GM19025 (cell line): Measurements from ENCODE around the gene OSBP2.

ENCODE experiments used
- ATAC-seq: cut with Tn5 transposase; IDR thresholded peaks from one replicate; pipeline ENCODE4 v1.9.1; 2021; ENCODE audit warnings: mild to moderate bottlenecking, low read depth, moderate library complexity; ENCODE audit not compliant: unreplicated experiment

Gene OSBP2

DNA sequence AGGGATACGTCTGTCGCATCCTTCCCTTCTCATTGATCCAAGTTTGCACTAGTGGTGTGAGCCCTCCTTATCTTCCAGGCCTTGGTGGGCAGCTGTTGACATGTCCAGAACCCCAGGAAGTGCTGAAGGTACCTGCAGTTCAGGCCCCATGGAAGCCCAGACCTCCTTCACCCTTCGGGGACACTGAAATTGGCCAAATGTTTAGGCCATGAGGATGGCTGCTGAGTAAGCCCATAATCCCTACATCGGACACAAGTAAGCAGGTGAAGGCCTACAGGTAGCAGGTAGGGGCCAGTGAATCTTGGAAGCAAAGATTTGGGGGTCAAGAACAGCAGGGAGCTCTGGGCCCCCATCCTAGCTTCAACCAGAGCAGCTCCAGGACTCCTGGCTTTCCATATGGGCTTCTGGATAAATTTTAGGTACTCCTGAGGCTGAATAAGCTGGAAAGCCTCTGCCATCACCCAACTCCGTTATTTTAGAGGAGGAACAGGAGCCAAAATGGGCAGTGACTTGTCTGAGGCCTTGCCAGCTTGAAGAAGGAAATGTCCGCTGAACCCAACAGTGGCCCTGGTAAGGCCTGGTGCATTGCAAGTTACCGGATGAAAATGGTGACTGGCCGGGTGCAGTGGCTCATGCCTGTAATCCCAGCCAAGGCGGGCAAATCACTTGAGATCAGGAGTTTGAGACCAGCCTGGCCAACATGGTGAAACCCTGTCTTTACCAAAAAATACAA is 228.7 kb downstream of the OSBP2 start:
- no peak for ATAC-seq

DNA sequence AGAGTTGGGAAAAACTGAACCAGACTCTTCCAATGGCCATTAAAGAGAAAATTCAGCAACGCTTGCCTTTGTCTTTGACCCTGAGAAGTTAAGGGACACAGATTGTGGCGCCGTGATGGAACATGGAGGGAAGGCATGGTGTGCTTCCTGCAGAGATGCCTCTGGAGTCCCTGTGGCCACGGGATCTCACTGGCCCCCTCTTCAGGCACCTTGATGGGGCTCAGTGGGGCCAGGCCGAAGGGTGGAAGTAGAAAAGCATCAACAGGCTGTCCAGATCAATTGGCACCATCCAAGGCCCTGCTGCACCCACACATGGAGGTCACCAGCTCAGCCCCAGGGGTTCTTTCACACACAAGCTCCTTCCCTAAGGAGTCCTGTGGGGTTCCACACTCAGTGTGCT is 231.0 kb downstream of the OSBP2 start:
- no peak for ATAC-seq

DNA sequence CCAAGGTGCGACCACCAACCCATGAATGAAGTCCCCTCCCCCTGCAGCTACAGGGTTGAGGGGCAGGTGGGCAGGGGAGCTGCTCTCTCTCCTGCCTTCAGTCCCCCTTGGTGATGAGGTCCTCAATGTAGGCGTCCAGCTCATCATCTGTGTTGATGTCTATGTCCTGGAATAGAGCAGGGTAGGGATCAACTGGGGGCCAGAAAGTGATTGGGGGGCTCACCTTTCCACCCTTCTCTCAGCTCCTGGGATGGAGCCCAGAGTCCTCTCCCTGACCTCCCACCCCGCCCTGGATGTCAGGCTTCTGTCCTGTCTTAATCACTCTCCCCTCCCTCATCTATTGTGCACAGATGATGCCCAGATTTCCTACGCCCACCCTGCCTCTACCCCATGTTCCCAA is 232.0 kb downstream of the OSBP2 start:
- ATAC-seq = no peak

DNA sequence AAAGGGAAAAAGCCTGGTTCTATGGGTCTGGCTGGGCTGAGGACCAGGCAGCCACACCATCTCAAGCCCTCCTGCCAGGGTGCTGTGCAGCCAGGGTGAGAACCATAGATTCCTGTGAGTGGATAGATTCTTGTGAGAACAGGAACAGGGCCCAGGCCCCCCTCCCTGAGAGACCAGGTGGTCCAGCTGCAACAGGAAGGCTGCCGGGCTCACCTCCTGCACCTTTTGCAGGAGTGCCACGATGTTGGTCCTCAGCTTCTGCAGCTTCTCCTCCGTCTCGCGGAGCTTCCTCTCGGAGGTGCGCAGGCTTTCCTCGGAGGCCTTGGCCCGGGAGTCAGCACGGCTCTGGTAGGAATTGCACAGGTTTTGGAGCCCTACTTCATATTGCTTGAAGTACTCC is 233.1 kb downstream of the OSBP2 start:
- ATAC-seq = no peak

DNA sequence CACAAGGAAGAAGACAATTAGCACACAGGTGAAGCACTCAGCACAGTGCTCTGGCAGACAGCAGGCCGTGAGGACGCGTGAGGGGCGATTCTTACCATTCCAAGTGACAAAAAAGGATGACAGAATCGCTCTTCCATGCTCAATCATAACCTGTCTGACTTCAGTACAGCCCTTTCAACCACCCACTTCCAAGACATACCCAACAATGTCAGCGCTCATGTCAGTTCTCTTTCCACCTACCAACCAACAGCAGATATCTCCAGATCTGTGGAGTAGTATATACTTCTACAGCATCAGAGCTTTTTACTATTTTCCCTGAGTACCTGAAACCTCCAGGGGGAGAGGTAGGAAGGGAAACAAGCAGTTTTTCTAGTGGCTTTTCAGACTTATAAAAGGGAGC is 233.7 kb downstream of the OSBP2 start:
- ATAC-seq = no peak

DNA sequence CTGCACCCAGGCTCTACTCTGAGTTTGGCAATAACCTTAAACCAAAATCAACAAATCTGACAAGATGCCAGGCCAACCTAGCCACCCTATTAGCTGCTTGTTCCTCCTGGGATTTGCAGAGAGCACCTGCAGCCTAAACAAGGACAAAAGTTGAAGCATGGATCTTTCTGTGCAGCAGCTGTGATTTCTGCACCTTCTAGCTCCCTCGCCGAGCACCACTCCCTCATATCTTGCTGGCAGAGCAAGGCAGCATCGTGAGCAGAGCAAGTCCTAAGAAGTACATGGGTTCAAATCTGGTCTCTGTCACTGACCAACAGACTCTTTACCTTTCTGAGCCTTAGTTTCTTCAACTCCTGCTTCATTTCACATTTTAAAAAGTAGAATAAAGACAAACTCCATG is 235.6 kb downstream of the OSBP2 start:
- no peak for ATAC-seq

DNA sequence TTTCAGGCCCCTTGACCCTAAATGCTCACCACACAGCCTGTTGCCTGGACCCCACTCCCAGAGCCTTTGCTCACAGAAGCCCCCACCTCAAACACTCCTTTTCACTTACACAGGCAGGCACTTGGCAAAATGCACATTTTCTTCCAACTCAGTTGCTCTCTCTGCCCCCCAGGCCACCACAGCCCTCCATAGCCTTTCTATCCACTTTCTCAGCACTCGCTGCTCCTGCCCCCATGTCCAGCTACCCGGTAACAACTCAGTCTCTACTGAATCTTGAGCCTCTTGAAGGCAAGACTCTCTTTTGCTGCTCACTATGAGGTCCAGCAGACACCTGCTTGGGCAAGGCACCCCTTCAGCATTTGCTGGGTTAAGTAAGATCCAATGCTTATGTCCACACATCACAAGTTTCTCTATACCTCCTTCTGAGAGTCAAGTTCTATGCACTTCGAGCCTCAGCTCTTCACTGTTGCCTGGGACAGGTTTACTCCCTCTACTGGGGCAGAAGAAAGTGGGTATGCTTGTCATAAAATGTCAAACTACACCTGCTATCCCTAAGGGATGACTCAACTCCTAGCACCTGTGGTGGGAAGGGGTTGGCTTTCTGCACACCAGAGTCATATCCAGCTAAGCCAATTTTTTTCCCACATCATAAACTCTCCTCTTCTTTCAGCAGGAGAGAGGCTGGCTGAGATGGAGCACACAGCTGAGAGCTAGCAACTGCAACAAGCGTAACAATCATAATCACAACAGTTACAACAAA is 237.0 kb downstream of the OSBP2 start:
- ATAC-seq = no peak

DNA sequence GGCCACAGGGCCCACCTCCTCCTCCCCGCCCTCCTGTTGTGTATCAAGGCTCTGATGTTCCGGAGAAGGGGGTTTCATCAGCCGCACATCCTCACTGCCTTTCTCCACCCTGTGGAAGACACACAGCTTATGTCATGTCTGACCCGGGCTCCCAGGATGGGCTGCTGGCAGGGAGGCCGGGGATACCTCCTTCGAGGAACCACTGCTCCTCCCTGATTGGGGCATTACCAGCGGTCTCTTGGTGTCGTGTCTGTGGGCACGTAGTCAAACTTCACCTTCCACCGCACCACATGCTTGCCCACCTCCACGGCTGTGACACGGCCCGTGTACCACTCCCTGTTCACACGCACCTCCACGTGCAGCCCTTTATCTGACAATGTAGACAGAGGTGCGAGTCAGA is 238.0 kb downstream of the OSBP2 start:
- ATAC-seq = no peak

DNA sequence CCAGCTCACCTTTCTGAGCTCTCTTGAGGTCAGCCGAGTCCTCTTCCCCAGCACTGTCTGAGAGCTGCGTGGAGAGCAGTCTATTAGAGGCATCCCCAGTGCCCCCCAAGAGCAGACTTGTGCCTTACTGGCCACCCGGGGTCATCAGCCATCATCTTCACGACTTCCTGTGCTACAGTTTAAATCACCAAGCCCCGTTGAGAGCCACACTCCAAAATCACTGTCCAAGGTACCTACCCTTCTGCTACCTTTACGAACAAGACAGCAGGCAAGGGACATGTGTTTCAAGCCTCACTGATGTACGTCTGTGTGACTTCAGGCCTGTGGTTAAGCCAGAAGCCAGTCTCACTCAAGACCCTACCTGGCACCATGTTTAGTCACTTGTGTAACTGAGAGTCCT is 238.8 kb downstream of the OSBP2 start:
- ATAC-seq = no peak

DNA sequence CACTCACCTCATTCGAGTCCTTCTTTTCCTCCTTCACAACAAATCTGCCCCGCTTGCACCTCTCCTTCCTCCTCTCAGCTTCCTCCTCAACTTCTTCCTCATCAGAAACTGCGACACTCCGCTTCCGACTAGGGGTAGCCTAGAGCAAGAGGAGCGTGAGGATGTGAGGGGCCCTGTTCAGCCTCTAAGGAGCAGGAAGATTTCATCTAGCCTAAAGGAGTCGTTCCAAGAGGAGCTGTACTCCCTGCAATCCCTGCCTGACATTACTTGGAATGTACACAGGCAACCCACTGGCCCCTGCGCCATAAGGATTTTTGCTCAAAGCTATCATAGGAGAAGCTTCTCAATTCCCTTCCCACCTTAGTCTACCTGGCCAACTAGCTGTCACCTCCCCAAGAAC is 239.4 kb downstream of the OSBP2 start:
- ATAC-seq = no peak

DNA sequence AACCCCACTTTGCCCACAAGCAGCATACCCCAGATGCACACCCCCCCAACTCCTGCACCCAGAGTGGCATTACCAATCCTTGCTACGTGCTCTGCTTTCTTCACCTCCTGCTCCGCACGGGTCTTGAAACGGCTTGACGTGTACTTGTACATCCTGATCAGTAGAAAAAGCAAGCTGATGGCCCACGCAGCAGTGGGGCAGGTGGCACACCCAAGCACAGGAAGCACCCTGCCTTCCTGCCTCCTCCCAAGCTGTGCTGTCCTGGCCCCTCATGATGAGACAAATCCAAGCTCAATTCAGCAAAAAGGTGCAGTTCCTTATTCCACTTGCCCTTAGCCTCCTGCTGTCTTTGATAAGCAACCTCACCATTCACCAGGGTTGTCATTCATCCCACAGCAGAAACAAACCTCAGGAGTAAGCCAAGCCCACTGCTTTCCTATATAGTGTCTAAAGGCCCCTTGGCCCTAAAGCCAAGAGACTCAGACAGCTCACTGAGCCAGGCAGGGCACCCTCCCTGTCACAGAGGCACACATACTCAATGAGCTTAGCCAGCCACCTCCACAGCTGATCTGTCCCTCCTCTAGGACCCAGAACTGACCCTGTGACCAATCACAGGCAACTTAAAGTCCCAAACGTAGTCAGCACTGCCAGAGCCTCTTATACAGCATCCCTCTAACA is 246.2 kb downstream of the OSBP2 start:
- no peak for ATAC-seq

DNA sequence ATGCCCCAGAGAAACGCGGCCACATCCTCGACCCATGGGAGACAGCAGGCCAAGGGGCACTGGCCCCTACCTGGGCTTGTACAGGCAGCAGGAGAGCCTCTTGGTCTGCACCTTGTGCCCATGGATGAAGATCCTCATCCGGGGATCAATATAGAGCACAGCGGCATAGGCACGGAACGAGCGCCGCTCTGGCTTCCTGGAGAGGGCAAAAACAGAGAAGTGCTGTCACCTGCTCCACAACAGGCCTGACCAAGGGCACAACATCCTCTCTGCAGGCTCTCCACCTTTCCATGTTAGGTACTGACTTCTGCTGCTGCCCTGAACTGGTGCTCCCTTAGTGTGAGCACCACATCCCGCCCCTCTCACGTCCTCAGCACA is 246.7 kb downstream of the OSBP2 start:
- no peak for ATAC-seq

DNA sequence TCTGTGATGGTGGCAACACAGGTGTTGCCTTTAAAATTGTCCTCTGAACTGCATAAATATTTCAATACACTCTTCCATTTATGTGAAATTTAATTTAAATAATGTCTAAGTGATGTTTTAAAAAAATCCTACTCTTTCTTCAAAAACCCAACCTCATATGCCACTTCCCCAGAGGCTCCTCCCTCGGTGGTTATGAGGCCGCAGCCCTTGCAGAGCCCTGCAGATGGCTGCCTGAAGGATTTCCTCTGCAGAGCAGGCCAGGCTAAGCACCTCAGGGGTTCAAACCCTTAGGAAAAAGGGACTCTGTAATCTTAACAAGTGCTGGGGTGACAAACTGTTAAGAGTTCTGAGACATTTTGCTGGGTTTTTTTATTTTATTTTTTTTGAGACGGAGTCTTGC is 248.7 kb downstream of the OSBP2 start:
- no peak for ATAC-seq

DNA sequence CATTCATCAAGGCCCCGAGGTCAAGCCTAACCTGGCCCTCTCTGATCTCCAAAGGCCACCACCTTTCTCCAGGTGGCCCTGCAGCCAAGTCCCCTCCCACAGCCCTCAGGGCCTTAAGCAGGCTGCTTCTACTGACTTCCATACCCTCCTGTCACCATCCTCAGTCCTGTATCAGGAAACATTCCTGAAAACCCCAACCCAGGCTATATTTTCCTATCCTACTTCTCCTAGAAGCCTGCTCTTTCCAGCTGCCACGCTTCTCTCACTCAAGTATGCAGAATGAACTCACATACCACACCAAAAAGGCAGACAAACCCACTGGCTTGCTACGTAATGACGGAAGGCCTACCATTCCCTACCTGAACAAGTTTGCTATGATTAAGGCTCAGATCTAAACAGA is 250.3 kb downstream of the OSBP2 start:
- no peak for ATAC-seq

DNA sequence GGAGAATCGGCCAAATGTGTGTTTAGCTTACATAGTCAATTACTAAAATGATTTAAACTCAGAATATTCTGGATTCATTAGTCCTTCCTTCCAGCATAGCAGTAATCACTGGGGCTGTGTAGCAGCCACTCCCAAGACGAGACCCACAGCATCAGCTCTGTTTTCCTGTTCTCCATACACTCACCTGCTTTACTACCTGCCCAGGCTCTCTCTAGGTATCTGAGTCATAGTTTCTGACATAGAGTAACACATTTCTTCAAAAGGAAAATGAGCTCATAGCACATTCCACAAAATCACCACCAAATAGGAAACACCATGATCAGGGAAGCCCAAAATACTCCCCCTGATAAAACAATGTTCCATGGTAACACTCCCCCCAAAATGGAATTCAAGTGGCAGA is 251.0 kb downstream of the OSBP2 start:
- no peak for ATAC-seq

DNA sequence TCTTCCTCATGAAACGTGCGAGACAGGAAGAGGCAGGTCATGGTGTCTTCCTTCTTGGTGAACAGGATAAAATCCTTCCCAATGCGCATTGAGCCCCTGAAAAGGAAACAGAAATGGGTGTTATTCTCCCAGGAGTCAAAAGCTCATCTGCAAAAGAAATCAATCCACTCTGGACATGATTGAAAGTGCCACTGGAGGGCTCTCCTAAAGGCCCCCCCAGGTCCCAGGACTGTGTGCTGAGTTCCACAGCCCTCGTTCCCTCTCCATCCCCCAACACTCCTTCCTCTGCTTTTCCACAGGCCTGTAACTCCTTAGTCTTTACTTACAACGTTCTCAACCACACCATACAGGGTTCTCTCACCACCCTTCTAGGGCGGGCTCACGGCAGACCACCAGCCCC is 251.7 kb downstream of the OSBP2 start:
- no peak for ATAC-seq

DNA sequence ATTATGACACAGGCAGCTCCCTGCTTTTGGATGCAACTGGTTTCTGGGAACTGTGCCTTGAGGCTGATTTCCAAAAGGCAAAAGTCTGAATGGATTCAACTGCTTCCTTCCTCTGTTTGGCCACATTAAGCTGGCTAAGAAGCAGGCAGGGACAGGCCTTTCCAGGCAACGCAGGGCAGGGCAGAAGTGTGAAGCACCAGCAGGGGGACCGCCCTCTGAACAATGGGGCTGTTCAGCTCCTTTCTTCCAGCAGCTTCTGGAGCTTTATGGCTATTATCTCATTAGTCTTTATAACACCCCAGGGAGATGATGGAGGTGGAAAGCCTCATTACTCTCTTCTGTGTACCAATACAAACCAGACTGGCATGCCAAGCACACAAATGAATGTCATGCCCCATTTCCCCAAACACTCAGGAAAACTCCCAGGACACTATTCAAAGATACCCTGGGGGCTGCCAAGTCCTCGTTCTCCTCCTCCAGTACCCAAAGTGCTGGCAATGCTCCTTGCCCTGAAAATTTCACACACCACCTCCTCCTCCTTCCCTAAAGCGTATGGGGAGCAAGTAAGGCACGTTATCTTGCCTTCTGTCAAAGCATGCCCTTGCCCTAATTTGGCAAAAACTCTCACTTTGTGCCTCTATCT is 252.6 kb downstream of the OSBP2 start:
- ATAC-seq = no peak

DNA sequence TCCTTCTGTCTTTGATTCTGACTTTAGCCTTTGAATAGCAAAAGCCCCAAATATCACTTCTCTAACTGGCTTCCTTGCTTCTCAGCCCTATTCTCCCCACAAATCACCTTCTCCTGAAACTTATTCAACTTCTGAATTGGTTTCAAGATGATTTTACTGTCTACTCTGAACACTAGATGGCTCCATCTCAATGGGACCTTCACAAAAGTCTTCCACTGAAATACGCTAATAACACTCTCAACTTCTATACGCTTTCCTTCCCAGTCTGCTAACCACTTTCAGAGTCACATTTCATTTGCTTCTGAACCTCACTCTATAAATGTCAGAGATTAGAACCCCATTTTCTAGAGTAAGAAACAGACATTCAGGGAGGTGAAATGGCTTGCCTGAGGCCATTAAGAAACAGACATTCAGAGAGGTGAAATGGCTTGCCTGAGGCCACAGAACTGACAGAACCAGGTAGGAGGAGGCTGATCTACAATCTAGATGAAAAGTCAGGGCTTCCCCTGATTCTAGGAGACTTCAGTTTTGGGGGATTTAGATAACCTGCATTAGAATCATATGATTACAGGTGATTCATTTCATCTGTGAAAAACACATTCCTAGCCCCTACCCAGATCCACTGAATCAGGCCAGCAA is 253.3 kb downstream of the OSBP2 start:
- ATAC-seq = no peak

DNA sequence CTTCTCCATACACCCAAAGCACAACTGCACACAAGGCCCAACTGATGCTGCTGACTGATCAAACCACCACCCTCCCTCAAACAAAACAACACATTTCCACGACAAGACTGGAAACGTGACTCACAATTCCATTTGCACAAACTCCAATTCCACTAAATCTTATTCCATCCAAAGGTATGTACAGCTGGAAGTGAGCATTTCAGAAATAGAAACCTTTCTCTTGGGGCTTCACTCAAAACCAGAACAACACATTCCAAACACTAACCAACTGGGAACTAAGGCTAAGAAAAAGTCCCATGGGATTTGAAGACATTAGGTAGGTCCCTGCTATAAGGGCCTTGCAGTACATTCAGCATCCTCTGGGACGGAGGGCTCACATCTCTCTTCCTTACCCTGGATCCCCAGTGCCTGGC is 254.3 kb downstream of the OSBP2 start:
- no peak for ATAC-seq

DNA sequence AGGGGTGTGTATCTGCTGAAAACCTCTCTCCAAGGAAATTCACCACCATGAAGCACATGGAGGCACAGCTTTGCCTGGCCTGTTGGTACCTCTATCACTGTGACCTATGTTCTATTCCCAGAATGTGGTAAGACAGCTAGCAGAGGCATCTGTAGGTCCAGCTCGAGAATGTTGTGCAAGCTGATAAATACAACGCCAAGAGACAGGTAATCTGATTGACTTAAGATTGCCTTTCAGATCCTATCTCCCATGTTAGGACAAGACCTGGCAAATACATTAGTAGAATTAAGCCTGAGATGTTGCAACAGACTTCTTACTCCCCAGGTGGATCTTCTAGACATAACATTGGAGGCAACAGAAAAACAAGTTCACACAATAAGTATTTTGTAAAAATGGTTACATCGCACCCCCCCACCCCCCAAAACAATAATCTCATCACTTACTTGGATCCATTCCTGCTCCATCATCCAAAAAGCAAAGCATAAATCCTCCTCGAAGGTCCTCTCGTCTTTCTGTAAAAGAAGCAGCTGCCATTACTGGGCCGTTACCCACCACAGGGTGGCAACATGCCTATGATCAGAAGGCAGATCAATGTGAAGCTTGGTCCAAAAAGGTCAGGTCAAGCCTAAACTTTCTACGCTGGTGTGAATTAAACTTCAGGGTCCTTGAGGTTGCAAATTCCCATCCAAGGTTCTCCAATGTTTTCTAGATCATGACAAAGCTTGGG is 255.4 kb downstream of the OSBP2 start:
- ATAC-seq = no peak
